DOHH2 (cell line): ENCODE results near the gene SNRK.

Source experiments
- CTCF ChIP-seq: fragments of 200-600 bp; sonication (generic); IDR thresholded peaks from one replicate; pipeline ENCODE4 v1.5.1; 2014; ENCODE audit warnings: antibody characterized with exemption, mild to moderate bottlenecking, low read depth, low read length; ENCODE audit not compliant: poor library complexity, severe bottlenecking
- EZH2phosphoT487 ChIP-seq: fragments of 200-600 bp; sonication (generic); IDR thresholded peaks from 2 replicates; pipeline ENCODE4 v1.6.1; 2017; ENCODE audit warnings: borderline replicate concordance, mild to moderate bottlenecking, antibody characterized with exemption, low read length, moderate library complexity, mixed read lengths

- TF ChIP-seq EZH2phosphoT487: no peak
- no peak for TF ChIP-seq CTCF
These were observed 62.7 kb downstream of the SNRK start for GRCh38 chr3:43348852-43349574.
